GM19239 (cell line): ENCODE results near the gene HGS.
"Not testable (repeated sequence)": the region's sequence is repeated elsewhere in the genome, so short reads cannot be mapped to it uniquely, and the experiment has no call there.

ENCODE experiments used
- DNase-seq: peaks from one replicate; pipeline ENCODE4 v3.0.0; 2011; ENCODE audit warnings: low spot score; ENCODE audit not compliant: insufficient read length
- FAIRE-seq: peaks from 2 replicates; lab custom pipeline; 2011; peaks lifted over from hg19 to GRCh38; lab: Jason Lieb, UNC

HGS gene

GRCh38 chr17:81737947-81738800, 54.4 kb downstream of the HGS start:
- no peak for DNase-seq
- FAIRE-seq, result no peak

GRCh38 chr17:81738801-81739393, 55.1 kb downstream of the HGS start:
- no peak for DNase-seq
- FAIRE-seq, result no peak

DNA sequence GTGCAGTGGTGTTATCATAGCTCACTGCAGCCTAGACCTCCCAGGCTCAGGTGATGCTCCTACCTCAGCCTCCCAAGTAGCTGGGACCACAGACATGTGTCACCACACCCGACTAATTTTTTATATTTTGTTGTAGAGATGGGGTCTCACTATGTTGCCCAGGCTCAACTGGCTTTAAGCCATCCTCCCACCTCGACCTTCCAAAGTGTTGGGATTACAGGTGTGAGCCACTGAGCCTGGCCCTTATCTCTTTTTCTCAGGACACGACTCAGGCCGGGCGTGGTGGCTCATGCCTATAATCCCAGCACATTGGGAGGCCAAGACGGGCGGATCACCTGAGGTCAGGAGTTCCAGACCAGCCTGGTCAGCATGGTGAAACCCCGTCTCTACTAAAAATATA, 55.8 kb downstream of the HGS start:
- DNase-seq, FAIRE-seq: not testable (repeated sequence)

GRCh38 chr17:81740395-81740961, 56.7 kb downstream of the HGS start:
- DNase-seq (no peak), FAIRE-seq (no peak)

DNA sequence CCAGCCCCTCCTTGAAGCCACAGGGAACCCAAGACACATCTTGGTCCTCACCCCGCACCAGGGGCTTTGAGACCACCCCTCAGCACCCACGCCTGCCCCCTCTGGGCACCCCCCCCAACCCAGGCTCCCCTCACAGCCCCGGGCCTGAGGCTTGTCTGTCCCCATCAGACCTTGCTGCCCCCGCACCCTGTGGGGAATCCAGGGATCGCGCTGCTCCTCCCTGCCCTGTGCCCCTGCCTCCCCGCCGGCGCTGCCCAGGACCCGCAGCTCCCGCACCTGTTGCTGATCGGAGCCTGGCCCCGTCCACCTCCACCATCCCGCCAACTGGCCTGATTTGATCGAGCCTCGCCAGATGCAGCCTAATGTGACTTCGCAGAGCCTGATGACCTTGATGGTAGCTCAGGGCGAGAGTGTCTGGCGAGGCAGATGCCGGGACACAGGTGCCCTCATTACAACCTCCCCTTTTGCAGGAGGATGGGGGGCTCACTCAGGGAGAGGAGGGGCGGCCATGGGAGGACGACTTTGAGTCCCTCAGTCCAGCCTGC, 57.3 kb downstream of the HGS start:
- FAIRE-seq (no peak), DNase-seq (no peak)

DNA sequence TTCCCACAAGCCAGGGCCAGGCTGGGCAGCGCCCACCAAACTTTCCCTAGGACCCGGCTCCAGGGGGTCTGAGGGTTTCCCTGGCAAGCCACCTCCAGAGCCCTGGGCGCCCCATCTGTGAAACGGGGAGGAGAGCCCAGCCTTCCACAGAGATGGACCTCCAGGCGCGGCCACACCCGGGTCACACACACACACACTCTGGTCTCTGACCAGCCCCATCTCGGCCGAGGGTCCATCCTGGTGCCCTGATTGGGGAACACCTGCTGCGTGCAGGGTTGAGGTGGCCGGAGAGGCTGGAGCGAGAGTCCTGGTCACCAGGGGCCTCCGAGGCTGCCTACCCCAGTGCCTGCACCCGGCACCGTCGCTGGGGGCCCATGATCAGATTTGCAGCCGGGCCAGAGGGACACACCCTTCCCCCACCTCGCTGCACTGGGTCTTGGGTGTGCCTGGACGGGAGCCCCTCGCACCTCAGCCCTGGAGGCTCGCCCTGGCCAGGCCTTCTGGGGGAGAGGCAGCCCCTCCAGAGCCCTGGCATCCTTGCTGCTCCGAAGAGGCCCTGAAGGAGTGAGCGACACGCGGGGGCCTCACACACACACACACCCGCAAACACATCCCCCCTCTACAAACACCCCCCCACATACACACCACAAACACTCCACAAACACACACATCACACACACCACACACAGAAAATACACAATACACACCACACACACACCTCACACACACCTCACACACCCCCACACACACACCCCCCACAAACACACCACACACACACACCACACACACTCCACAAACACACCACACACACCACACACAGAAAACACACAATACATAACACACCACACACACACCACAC, 58.0 kb downstream of the HGS start:
- no peak for FAIRE-seq
- DNase-seq, result no peak
